GM19035 (cell line): ENCODE data around the gene GLYATL2.

Experiments used
- ATAC-seq: cut with Tn5 transposase; IDR thresholded peaks from one replicate; pipeline ENCODE4 v1.9.1; 2021; ENCODE audit not compliant: unreplicated experiment

GLYATL2 gene

GRCh38 chr11:58844361-58845005 lies at the start of gene GLYATL2:
Gene GLYATL2 (minus strand): TSS chr11:58844704. CDS start chr11:58839612, 5,092 bp downstream.
- no peak for ATAC-seq

GRCh38 chr11:58893899-58894298 lies 49.4 kb upstream of the GLYATL2 start:
- no peak for ATAC-seq

GRCh38 chr11:58888579-58888978 lies 44.1 kb upstream of the GLYATL2 start:
- no peak for ATAC-seq

- no peak for ATAC-seq
Measured at GRCh38 chr11:58887452-58887851, 42.9 kb upstream of the GLYATL2 start.

GRCh38 chr11:58880625-58881024 lies 36.1 kb upstream of the GLYATL2 start:
- ATAC-seq: no peak

- ATAC-seq: no peak
Measured at GRCh38 chr11:58880166-58880565, 35.7 kb upstream of the GLYATL2 start.

GRCh38 chr11:58867556-58867955 lies 23.1 kb upstream of the GLYATL2 start:
- no peak for ATAC-seq

GRCh38 chr11:58866788-58867187 lies 22.3 kb upstream of the GLYATL2 start:
- no peak for ATAC-seq

- ATAC-seq: no peak
Measured at GRCh38 chr11:58864335-58864734, 19.8 kb upstream of the GLYATL2 start.

- no peak for ATAC-seq
Measured at GRCh38 chr11:58863697-58864096, 19.2 kb upstream of the GLYATL2 start.

- no peak for ATAC-seq
Measured at GRCh38 chr11:58861533-58861932, 17.0 kb upstream of the GLYATL2 start.

GRCh38 chr11:58856806-58857205 lies 12.3 kb upstream of the GLYATL2 start:
- no peak for ATAC-seq

GRCh38 chr11:58845386-58845785 lies 882 bp upstream of the GLYATL2 start:
- ATAC-seq: no peak

GRCh38 chr11:58837707-58838388 lies 6.7 kb downstream of the GLYATL2 start:
- no peak for ATAC-seq

GRCh38 chr11:58832056-58832645 lies 12.4 kb downstream of the GLYATL2 start:
- ATAC-seq: no peak

GRCh38 chr11:58830673-58831301 lies 13.7 kb downstream of the GLYATL2 start:
- no peak for ATAC-seq

GRCh38 chr11:58829786-58830185 lies 14.7 kb downstream of the GLYATL2 start:
- ATAC-seq: no peak

- ATAC-seq: no peak
Measured at GRCh38 chr11:58813693-58814092, 30.8 kb downstream of the GLYATL2 start.

GRCh38 chr11:58811499-58811898 lies 33.0 kb downstream of the GLYATL2 start:
- ATAC-seq: no peak

- no peak for ATAC-seq
Measured at GRCh38 chr11:58807343-58807742, 37.2 kb downstream of the GLYATL2 start.

- ATAC-seq: no peak
Measured at GRCh38 chr11:58805065-58805464, 39.4 kb downstream of the GLYATL2 start.
